Measurements from ENCODE around the gene ADRA2B.
"Not testable (repeated sequence)": the region's sequence is repeated elsewhere in the genome, so short reads cannot be mapped to it uniquely, and the experiment has no call there.

ADRA2B gene

DNA sequence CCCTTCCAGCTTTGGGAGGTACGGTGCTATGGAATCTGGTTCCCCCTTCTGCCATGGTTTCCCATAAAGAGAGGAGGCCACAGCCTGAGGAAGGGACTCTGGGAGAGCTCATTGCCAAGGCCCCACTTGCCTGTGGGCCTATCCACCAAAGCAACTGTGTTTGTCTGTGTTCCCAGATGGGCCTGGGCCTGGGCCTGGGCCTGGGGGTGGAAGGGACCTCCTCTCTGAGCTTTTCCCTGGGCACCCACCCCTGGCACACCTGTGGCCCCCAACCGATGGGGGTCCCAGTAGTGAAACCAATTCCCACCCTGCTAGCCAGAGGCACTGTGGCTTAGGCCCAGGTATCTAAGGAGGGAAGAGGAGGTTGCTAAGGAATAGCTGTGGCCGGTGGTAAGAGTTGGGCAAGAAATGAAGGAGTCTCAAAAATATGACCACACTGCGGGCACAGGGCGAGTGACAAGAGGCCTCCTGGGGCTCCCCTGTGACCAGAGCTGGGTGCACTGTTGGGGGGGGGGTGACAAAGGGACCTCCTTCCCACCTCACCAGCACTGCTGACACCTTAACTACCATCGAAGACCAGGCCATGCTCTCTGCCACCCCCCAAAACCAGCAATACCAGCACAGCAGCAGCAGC lies 33.8 kb upstream of the ADRA2B start:
- DNase-seq (ENCODE audit: low read depth): no peak

GRCh38 chr2:96148410-96149217 lies 32.2 kb upstream of the ADRA2B start:
- DNase-seq (ENCODE audit: low read depth): peak; percentile 86

DNA sequence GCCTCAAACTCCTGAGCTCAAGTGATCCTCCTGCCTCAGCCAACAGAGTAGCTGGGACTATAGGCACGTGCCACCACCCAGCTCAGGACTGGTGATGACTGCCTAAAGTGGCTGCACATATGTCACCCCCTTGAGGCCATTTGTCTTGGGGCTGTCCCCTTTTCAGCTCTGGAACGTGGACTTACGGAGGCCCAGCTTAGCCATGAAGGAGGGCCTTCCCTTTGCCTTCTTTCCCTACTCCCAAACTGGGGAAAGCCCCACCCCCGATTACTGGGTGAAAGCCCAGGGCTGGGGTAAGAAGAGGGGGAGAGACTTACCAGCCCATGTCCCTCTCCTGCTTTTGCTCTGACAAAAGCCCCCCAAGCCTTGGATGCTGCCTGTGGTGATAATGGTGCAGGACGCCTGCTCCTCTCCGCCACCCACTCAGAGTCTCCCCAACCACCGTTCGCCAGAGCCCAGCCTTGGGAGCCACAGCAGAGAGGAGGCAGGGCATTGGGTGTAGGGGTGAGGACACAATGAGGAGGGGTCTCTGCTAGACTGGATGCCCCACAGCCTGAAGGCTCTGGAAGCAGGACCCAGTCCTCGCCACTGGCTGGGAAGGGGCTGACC lies 31.3 kb upstream of the ADRA2B start:
- DNase-seq (ENCODE audit: low read depth): no peak

- DNase-seq (ENCODE audit: low read depth): no peak
Observed at GRCh38 chr2:96146881-96147592, 30.7 kb upstream of the ADRA2B start.

GRCh38 chr2:96146153-96146880 lies 29.9 kb upstream of the ADRA2B start:
- peak; percentile 70 for DNase-seq (ENCODE audit: low read depth)

GRCh38 chr2:96145848-96146152 lies 29.4 kb upstream of the ADRA2B start:
- no peak for DNase-seq (ENCODE audit: low read depth)

DNA sequence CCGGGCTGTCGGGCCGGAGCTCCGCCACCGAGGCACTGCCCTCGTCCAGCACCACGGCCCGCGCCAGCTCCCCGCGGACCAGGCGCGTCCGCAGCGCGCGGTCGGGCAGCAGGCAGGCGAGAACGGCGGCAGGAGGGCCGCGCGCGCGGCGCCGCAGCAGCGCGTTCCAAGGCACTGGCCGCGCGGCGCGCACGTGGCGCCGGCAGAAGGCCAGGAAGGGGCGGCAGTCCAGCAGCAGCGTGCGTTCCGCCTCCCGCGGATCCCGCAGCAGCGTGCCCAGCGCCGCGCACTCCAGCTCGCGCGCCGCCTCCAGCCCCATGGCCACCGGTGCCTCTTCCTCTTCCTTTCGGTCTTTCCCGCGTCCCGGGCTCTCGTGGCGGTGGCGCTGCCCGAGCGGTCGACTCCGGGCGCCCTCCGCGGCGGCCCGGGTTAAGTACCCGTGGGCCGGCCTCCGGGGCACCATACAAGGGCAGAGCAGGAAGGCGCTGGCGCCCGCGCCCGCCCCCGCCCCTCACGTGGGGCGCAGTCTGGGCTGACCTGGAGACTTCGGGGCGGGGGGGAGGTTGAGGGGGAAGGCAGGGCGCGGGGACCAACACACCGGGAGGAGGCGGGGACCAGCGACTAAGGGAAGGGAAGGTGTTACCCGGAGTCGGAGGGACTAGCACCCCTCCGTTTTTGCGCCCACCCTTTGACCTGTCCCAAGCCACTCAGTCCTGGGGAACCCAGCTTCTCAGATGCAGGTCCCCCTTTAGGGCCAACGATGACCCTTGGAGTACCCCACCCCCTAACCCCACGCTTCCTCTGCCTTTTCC lies 28.9 kb upstream of the ADRA2B start, which contains the start of gene DUSP2:
TSS of gene DUSP2 (minus strand) at position 405 of the 812 bp plus-strand sequence. CDS start at position 319, 86 bp downstream.
- peak; percentile 76 for DNase-seq (ENCODE audit: low read depth)

DNA sequence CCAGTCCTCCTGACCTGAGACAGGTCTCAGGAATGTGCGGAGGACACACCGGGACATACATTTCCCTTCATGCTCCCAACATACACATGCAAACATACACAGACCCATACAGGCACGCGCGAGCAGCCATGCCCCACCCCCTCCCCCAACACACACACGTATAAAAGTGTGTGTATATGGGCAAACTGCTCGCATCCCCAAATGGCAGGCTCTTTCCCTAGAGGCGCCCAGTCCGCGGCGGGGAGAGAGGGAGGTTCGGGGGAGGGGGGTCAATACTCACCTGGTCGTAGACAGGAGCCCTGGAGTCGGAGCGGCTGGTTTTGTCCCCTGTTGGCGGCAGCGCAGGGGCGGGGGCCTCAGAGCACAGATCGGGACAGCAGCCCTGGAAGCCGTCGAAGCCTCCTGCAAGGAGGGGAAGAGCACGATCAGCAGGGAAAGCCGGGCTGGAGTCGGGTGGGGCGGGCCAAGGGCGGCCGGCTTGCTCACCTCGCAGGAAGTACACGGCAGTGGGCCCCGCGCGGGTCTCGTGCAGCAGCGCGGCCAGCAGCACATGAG lies 28.2 kb upstream of the ADRA2B start:
- DNase-seq (ENCODE audit: low read depth): no peak

GRCh38 chr2:96143848-96144480 lies 27.6 kb upstream of the ADRA2B start:
- DNase-seq (ENCODE audit: low read depth): no peak

- DNase-seq (ENCODE audit: low read depth): no peak
Observed at GRCh38 chr2:96143231-96143847, 27.0 kb upstream of the ADRA2B start.

- DNase-seq (ENCODE audit: low read depth): no peak
Observed at GRCh38 chr2:96142217-96143113, 26.1 kb upstream of the ADRA2B start.

GRCh38 chr2:96141624-96141967 lies 25.2 kb upstream of the ADRA2B start:
- not testable (repeated sequence) for DNase-seq (ENCODE audit: low read depth)

GRCh38 chr2:96140941-96141623 lies 24.7 kb upstream of the ADRA2B start:
- DNase-seq (ENCODE audit: low read depth): no peak

- DNase-seq (ENCODE audit: low read depth): no peak
Observed at GRCh38 chr2:96139181-96139758, 22.9 kb upstream of the ADRA2B start.

- DNase-seq (ENCODE audit: low read depth): no peak
Observed at GRCh38 chr2:96138179-96139145, 22.1 kb upstream of the ADRA2B start, which contains the start of gene ASTL. TSS of gene ASTL (minus strand) at chr2:96138502. CDS start at chr2:96138436, 66 bp downstream.

All from stimulated activated CD8-positive, alpha-beta memory T cell treated with anti-CD3 and anti-CD28 coated beads, Interleukin-15, amount 100 ng/mL, for 1 hour (primary cell).